Stimulated activated CD8-positive, alpha-beta memory T cell treated with anti-CD3 and anti-CD28 coated beads, Interleukin-15, amount 100 ng/mL, for 4 hours (primary cell): ENCODE data around the gene UBE2QL1.

ENCODE experiments used
- DNase-seq, 2 donors: peaks; one replicate each; pipeline ENCODE4 v3.0.0-alpha.2; 2020; ENCODE audit warnings: low read depth in 2 of 2

Gene UBE2QL1

GRCh38 chr5:6448622-6449464 is at the start of gene UBE2QL1:
Gene UBE2QL1, plus strand, starts transcription at chr5:6448859. Its CDS starts 35 bp downstream, at chr5:6448894.
- no peak for DNase-seq

GRCh38 chr5:6399980-6400910 is 48.4 kb upstream of the UBE2QL1 start:
- DNase-seq: no peak

- DNase-seq: no peak
Measured at GRCh38 chr5:6401410-6401809, 47.2 kb upstream of the UBE2QL1 start.

GRCh38 chr5:6402939-6403338 is 45.7 kb upstream of the UBE2QL1 start:
- DNase-seq: no peak

- DNase-seq: no peak
Measured at GRCh38 chr5:6403416-6403815, 45.2 kb upstream of the UBE2QL1 start.

- no peak for DNase-seq
Measured at GRCh38 chr5:6404129-6404528, 44.5 kb upstream of the UBE2QL1 start.

- no peak for DNase-seq
Measured at GRCh38 chr5:6405591-6405990, 43.1 kb upstream of the UBE2QL1 start.

- no peak for DNase-seq
Measured at GRCh38 chr5:6407558-6408259, 41.0 kb upstream of the UBE2QL1 start.

GRCh38 chr5:6408260-6408596 is 40.4 kb upstream of the UBE2QL1 start:
- DNase-seq: no peak

- DNase-seq: no peak
Measured at GRCh38 chr5:6408627-6409446, 39.8 kb upstream of the UBE2QL1 start.

GRCh38 chr5:6410421-6410820 is 38.2 kb upstream of the UBE2QL1 start:
- no peak for DNase-seq

GRCh38 chr5:6411141-6411540 is 37.5 kb upstream of the UBE2QL1 start:
- DNase-seq: no peak

GRCh38 chr5:6412811-6413210 is 35.8 kb upstream of the UBE2QL1 start:
- DNase-seq: no peak

GRCh38 chr5:6417657-6418056 is 31.0 kb upstream of the UBE2QL1 start:
- DNase-seq: no peak

- DNase-seq: no peak
Measured at GRCh38 chr5:6418679-6419276, 29.9 kb upstream of the UBE2QL1 start.

- DNase-seq: no peak
Measured at GRCh38 chr5:6419340-6419852, 29.3 kb upstream of the UBE2QL1 start.

GRCh38 chr5:6423327-6424109 is 25.1 kb upstream of the UBE2QL1 start:
- no peak for DNase-seq

- no peak for DNase-seq
Measured at GRCh38 chr5:6424110-6424659, 24.5 kb upstream of the UBE2QL1 start.

- no peak for DNase-seq
Measured at GRCh38 chr5:6424700-6425099, 24.0 kb upstream of the UBE2QL1 start.

- no peak for DNase-seq
Measured at GRCh38 chr5:6427694-6428093, 21.0 kb upstream of the UBE2QL1 start.
